GM18502 (cell line): ENCODE measurements around the gene NEU2.
A peak's percentile ranks its signal among the peaks of the same experiment; 100 is the strongest.

Experiments used
- ATAC-seq: cut with Tn5 transposase; IDR thresholded peaks from one replicate; pipeline ENCODE4 v1.9.1; 2021; ENCODE audit warnings: mild to moderate bottlenecking; ENCODE audit not compliant: unreplicated experiment, poor library complexity

Gene NEU2

GRCh38 chr2:233072838-233073237 is 40.4 kb downstream of the NEU2 start:
- ATAC-seq, result no peak

DNA sequence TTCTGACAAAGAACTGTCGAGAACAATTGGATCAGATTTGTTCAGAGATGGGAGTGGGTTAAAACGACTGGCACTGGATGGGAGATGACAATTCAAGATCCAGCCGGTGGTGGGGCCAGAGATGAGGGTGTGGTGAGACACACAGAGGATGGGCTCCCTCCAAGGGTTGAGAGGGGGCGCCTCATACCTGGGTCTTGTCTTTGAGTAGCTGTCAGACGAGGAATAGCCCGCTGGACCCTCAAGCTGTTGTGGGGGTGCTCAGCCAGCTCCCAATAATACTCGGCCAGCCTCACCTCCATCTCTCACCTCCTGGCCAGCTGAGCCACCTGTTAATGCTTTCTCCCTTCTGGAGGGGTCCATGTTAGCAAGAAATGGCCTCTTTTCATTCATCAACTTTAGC is 41.6 kb downstream of the NEU2 start:
- ATAC-seq, result no peak

- peak; percentile 35 for ATAC-seq
Measured at GRCh38 chr2:233075141-233075965, 42.9 kb downstream of the NEU2 start.

DNA sequence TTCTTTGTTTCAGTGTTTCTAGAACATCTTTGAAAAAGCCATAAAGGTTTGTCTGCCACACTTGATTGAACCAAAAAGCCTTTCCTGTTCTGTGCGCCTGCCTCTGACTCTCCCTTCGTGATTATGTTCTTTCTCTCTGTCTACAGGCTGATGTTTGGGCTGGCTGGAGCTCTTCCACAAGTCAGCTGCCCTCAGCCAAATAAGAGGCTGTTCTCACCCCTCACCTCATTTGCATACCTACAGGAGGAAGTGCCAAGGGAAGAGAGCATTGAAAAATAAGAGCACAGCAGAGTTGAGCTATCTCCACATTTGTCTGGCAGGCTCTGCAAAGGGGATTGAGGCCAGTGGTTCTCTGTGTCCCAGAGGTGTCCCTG is 43.5 kb downstream of the NEU2 start:
- peak; percentile 69 for ATAC-seq

DNA sequence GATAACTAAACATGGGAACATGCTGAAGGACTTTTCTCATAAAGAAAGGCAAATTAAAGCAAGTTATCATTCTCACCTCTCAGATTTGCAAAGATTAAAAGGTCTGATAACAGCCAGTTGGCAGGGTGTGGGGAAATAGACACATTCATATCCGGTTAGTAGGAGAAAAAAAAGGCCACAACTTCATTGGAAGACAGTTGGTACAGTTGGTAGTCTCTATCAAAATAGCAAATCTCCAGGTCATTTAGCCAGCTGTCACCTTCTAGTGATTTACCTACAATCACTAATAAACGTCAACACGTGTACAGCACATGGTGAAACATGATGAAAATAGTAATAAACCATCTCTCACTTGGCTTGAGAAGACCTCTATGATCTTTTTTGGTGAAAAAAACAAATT is 44.3 kb downstream of the NEU2 start:
- no peak for ATAC-seq

- ATAC-seq, result peak; percentile 26
Measured at GRCh38 chr2:233079473-233079877, 47.0 kb downstream of the NEU2 start.

DNA sequence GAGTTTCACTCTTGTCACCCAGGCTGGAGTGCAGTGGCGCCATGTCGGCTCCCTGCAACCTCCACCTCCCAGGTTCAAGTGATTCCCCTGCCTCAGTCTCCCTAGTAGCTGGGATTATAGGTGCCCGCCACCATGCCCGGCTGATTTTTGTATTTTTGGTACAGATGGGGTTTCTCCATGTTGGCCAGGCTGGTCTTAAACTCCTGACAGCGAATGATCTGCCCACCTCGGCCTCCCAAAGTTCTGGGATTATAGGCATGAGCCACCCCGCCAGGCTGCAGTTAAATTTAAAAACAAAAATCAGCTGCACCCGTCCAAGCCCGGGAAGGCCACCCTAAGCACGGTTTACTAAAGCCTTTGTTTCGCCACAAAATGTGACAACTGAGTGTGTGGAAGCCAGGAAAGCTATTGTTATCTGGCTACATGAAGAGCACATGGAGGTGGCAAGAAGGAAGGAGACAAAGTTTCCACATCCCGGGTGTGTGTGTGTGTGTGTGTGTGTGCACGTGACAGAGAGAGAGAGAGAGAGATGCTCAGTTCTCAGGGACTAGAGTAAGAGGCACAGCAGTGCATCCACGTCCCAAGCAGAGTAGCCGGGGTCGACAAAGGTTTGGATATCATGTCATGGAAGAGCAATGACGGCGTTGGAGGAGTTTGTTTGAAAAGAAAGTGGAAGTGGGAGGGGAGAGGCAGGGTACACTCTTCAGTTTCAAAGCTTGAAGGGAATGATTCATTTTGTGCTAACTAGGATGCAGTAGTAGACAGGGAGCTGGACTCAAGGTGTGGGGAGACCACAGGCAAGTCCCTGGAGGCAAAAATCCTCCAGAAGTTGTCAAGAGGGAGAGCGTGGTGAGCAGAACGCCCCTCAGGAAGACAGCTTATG is 47.7 kb downstream of the NEU2 start:
- ATAC-seq, result no peak

DNA sequence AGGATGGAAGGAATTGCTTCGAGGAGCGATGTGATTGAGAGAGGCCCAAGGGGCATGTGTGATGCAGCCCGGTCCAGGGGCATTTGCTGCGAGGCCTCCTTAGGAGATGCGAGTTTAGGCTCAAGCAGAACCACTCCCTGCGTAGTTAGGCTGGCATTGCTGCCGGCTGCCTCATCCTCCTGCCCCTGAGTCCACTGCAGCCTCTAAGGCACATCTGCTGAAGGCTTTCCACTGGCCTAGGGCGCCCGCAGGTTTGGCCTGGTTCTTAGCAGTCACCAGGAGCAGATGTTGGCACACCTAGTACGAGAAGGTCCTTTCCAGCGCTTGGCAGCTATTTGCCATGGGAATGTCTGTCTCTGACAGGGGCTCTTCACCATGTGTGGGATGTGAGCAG is 48.4 kb downstream of the NEU2 start:
- ATAC-seq, result no peak

GRCh38 chr2:233081232-233081730 is 48.8 kb downstream of the NEU2 start:
- peak; percentile 0 for ATAC-seq

GRCh38 chr2:233081731-233082221 is 49.3 kb downstream of the NEU2 start:
- peak; percentile 1 for ATAC-seq

DNA sequence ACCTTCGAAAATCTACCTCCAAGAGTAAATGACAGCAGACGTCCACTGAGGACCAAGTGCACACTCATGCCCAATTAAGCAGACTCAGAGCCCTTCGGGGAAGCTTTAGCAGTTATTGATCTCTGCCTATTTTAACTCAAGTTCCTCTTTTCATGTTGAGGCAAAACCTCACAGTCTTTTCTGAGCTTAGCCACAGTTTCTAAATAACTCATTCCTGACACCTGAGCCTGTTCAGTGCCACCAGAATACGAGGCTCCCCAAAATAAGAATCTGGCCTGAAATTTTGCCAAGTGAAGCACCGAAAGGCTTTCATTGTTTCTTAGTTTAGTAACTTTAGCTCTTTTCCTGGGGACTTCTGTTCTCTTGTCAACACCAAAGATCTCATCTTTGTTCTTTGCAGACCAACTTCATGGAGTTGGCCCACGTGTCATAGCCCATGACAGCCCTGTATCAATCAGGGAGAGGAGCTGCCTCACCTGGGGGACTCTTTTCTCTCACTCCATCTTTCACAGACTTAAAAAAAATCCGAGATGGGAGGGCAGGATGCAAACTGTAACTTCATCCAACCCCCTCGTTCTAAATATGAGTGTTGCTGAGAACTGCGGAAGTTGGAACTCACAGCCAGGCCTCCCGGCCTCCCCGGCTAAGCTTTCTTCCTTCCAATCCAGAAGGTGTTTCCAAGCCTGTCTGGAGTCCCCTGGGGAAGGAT is 49.9 kb downstream of the NEU2 start:
- ATAC-seq, result peak; percentile 40

DNA sequence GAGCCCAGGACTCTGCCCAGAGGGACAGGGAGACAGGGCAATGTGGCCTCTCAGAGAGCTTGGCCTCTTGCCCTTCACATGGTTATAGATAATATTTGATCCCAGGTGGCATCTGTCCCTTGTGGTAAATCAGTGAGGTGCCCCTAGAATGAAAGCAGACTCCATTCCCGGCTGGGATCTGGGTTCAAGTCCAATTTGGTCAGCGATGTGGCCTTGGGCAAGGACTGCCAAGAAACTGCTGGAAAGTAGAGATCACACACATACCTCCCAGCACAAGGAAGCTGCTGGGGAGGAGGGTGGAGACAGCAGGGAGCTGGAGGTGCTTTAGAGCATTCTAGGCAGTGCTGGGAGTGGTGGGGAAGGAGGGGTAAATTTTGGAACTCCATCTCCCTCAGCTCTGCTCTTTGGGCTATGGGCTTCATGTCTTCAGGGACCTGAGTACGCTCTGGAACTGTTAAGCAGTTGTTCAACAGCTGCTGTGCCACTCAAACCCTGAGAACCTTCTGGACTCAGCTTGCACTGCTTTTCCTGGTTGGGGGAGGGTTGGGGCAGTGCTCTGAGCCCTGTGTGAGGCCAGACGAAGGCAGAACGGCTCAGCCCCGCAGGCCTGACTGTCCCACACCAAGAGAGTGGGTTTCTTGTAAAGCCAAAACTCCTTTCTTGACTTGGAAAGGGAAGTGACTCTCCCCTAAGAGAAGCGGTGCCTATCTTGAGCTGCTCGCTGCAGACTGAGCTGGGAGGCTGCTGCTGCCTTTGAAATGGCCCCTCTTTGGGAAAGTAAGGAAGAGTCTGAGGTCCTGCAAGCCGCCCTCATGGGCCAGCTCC is 50.7 kb downstream of the NEU2 start:
- no peak for ATAC-seq

DNA sequence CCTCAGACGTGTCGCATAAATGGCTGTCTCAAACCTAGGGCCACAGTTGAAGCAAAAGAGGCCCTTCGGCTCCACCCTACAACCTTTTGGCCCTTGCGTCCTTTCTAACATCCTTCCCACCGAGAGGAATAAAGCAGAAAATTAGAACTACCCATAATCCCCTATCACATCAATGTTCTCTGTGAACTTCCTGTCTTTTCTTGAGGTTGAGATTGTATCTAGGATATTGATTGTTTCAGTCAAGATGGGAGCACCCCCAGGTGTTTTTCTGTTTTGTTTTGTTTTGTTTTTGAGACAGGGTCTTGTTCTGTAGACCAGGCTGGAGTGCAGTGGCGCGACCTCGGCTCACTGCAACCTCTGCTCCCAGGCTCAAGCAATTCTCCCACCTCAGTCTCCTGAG is 51.3 kb downstream of the NEU2 start:
- no peak for ATAC-seq

DNA sequence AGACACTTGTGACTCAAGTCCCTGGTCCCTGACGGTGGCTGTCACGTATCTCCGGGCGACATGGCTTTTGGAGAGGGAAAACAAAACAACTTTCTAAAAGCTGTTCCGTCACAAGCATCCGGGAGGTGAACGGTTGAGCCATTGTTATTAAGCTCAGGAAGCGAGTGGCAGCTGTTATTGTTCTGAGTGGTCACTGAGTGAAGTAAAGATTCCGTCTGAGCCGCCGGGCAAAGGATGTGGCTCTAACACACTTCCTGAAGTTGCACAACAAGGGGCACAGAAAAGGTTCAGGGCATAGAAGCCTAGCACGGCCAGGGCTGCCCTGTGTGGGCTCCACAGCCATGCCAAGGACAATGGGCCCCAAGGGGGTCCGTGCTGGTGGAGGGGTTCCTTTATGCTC is 52.0 kb downstream of the NEU2 start:
- ATAC-seq, result no peak
